ENCODE measurements around the gene IFTAP.

- no peak for TF ChIP-seq PBX3 (CRISPR knock-in tag; IDR thresholded peaks at IDR 0.05; ENCODE audit: borderline replicate concordance)
- no peak for TF ChIP-seq WIZ (CRISPR knock-in tag; IDR thresholded peaks at IDR 0.05)
- no peak for TF ChIP-seq ZNF207 (IDR thresholded peaks at IDR 0.05; ENCODE audit: borderline replicate concordance)
- TF ChIP-seq PRDM4 (CRISPR knock-in tag; IDR thresholded peaks at IDR 0.05; ENCODE audit: borderline replicate concordance) = no peak
- no peak for TF ChIP-seq XRCC5 (optimal IDR thresholded peaks at IDR 0.05; ENCODE audit: low read length)
- no peak for TF ChIP-seq TCF7L2 (IDR thresholded peaks at IDR 0.05; ENCODE audit: low read depth, low read length)
- no peak for TF ChIP-seq TAF1 (CRISPR knock-in tag; IDR thresholded peaks at IDR 0.05)
- TF ChIP-seq CBX2 (IDR thresholded peaks at IDR 0.05; ENCODE audit: low read depth, low read length) = no peak
- no peak for TF ChIP-seq CBX2 (CRISPR knock-in tag; IDR thresholded peaks at IDR 0.05; ENCODE audit: low read depth)
- TF ChIP-seq, protein P1, sequence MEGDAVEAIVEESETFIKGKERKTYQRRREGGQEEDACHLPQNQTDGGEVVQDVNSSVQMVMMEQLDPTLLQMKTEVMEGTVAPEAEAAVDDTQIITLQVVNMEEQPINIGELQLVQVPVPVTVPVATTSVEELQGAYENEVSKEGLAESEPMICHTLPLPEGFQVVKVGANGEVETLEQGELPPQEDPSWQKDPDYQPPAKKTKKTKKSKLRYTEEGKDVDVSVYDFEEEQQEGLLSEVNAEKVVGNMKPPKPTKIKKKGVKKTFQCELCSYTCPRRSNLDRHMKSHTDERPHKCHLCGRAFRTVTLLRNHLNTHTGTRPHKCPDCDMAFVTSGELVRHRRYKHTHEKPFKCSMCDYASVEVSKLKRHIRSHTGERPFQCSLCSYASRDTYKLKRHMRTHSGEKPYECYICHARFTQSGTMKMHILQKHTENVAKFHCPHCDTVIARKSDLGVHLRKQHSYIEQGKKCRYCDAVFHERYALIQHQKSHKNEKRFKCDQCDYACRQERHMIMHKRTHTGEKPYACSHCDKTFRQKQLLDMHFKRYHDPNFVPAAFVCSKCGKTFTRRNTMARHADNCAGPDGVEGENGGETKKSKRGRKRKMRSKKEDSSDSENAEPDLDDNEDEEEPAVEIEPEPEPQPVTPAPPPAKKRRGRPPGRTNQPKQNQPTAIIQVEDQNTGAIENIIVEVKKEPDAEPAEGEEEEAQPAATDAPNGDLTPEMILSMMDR (CRISPR knock-in tag; IDR thresholded peaks at IDR 0.05) = no peak
- TF ChIP-seq, protein P2, sequence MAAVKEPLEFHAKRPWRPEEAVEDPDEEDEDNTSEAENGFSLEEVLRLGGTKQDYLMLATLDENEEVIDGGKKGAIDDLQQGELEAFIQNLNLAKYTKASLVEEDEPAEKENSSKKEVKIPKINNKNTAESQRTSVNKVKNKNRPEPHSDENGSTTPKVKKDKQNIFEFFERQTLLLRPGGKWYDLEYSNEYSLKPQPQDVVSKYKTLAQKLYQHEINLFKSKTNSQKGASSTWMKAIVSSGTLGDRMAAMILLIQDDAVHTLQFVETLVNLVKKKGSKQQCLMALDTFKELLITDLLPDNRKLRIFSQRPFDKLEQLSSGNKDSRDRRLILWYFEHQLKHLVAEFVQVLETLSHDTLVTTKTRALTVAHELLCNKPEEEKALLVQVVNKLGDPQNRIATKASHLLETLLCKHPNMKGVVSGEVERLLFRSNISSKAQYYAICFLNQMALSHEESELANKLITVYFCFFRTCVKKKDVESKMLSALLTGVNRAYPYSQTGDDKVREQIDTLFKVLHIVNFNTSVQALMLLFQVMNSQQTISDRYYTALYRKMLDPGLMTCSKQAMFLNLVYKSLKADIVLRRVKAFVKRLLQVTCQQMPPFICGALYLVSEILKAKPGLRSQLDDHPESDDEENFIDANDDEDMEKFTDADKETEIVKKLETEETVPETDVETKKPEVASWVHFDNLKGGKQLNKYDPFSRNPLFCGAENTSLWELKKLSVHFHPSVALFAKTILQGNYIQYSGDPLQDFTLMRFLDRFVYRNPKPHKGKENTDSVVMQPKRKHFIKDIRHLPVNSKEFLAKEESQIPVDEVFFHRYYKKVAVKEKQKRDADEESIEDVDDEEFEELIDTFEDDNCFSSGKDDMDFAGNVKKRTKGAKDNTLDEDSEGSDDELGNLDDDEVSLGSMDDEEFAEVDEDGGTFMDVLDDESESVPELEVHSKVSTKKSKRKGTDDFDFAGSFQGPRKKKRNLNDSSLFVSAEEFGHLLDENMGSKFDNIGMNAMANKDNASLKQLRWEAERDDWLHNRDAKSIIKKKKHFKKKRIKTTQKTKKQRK (IDR thresholded peaks at IDR 0.05; ENCODE audit: low read length) = no peak
- TF ChIP-seq MAFF (IDR thresholded peaks at IDR 0.05; ENCODE audit: low read depth, low read length) = no peak
- TF ChIP-seq RERE (CRISPR knock-in tag; IDR thresholded peaks at IDR 0.05; ENCODE audit: low read depth) = no peak
Observed at GRCh38 chr11:36605221-36606216, 11.2 kb downstream of the IFTAP start.

Measured in HepG2 (cell line).